ENCODE data around the gene TBP. TPM values are rescaled to one million over a fixed set of nuclear protein-coding genes. Genes with fewer than 3 reads are reported as not detected.
A peak's percentile ranks its signal among the peaks of the same experiment; 100 is the strongest.

TBP gene
- total and polyA plus RNA-seq, 2 of the 13 experiments (the other 11 are each of a cell fraction or from before 2014, with no cell fraction given) = 21.7 to 28.1 TPM

GRCh38 chr6:170553534-170554012, 596 bp upstream of the TBP start:
- CTCF ChIA-PET (ENCODE audit: low intra/inter-chr PET ratio, low total read pairs) = no interaction called here
- no peak for TF ChIP-seq USF2 (IDR thresholded peaks at IDR 0.05; ENCODE audit: low read depth, low read length)
- peak; percentile 38; the same call in 1 of the 2 replicates for TF ChIP-seq USF2 (CRISPR knock-in tag; IDR thresholded peaks at IDR 0.05; ENCODE audit: borderline replicate concordance)
- TF ChIP-seq TIGD3 (CRISPR knock-in tag; IDR thresholded peaks at IDR 0.05; ENCODE audit: borderline replicate concordance) = 0 out of 2 replicates have a peak, but pooled peaks have one; percentile 8
- TF ChIP-seq ZBTB8A (CRISPR knock-in tag; IDR thresholded peaks at IDR 0.05; ENCODE audit: borderline replicate concordance, low read depth) = 0 out of 2 replicates have a peak, but pooled peaks have one; percentile 3
- TF ChIP-seq ZC3H4 (CRISPR knock-in tag; IDR thresholded peaks at IDR 0.05; ENCODE audit: borderline replicate concordance) = no peak
- no peak for TF ChIP-seq HIVEP1 (CRISPR knock-in tag; IDR thresholded peaks at IDR 0.05)
- TF ChIP-seq ZBTB42 (CRISPR knock-in tag; IDR thresholded peaks at IDR 0.05) = 0 out of 2 replicates have a peak, but pooled peaks have one; percentile 18
- TF ChIP-seq ZNF235 (CRISPR knock-in tag; IDR thresholded peaks at IDR 0.05; ENCODE audit: borderline replicate concordance) = 0 out of 2 replicates have a peak, but pooled peaks have one; percentile 13
- TF ChIP-seq ZNF800 (CRISPR knock-in tag; IDR thresholded peaks at IDR 0.05) = no peak
- TF ChIP-seq ZNF160 (CRISPR knock-in tag; IDR thresholded peaks at IDR 0.05) = no peak
- 0 out of 2 replicates have a peak, but pooled peaks have one; percentile 21 for TF ChIP-seq ELF4 (CRISPR knock-in tag; IDR thresholded peaks at IDR 0.05; ENCODE audit: borderline replicate concordance)
- peak; percentile 62; the same call in 1 of the 2 replicates for TF ChIP-seq FOXO4 (CRISPR knock-in tag; conservative IDR thresholded peaks at IDR 0.05)

More at GRCh38 chr6:170553534-170554012, 596 bp upstream of the TBP start:
- WGBS (ENCODE audit: low lambda C conversion rate) = 1% methylated on average over 13 of the region's 13 CpGs
- Histone ChIP-seq H3K4me2 (ENCODE audit: low read depth, low read length) (peak overlapping the region; percentile 98), H4K20me1 (ENCODE audit: insufficient read depth, low read length) (peaks cover 45% of the 10 kb centered on the region), H3K27ac (ENCODE audit: extremely low read length, insufficient read depth, low read length) (peak overlapping the region; percentile 95), H3K4me1 (ENCODE audit: insufficient read depth, low read length) (peaks cover 54% of the 10 kb centered on the region), H3K27me3 (ENCODE audit: control insufficient read depth in 1 of 2, insufficient read depth in 2 of 2, low read length in 2 of 2) (peaks cover 0 to 5% of the 10 kb centered on the region in 2 experiments; a peak in 1 of 5 replicates), H3K9ac (ENCODE audit: insufficient read depth, low read depth, low read length) (peak overlapping the region; percentile 96), H3K79me2 (ENCODE audit: insufficient read depth, low read length) (peaks cover 82% of the 10 kb centered on the region), H3K36me3 (replicated peaks in 1 of 2; ENCODE audit: control insufficient read depth in 1 of 2, insufficient read depth in 2 of 2, low read length in 2 of 2) (peaks cover 5 to 26% of the 10 kb centered on the region in 2 experiments; a peak in 3 of 5 replicates), H3K9me3 (ENCODE audit: low read length) (no peaks in the 10 kb centered on the region), H3K4me3 (replicated peaks in 1 of 3; ENCODE audit: insufficient read depth in 1 of 3, low read depth in 2 of 3, low read length in 3 of 3) (peak overlapping the region; percentile 91 to 99 (median 98)), H2AFZ (ENCODE audit: low read length) (peak overlapping the region; percentile 99)
- in situ Hi-C loops (cut with HindIII; ENCODE audit: extremely low pct_ligation_motif_present, low pct_unique_long_range_greater_than_20kb) (loop anchor here (5.0 kb wide), 1 partner anchor 801 kb away; the partner anchor contains the start of genes DYNLT2 and ERMARD), intact Hi-C loops (cut with micrococcal nuclease; ENCODE audit: unreplicated experiment) (loop anchor here (1.0 to 5.0 kb wide), 5 partner anchors 31 to 851 kb away; partner anchors contain the start of genes C6orf120, DYNLT2, ERMARD and FAM120B)
- POLR2A ChIA-PET = interaction anchor here (0.9 to 3.1 kb wide), 12 partner anchors 12 to 851 kb away, joined by 3 to 22 read pairs (median 4); partner anchors contain the start of genes C6orf120, DYNLT2, ERMARD and PDCD2
- no TSS peak for BruUV-seq (replicated peaks)
- no peak for DNase-seq (ENCODE audit: low spot score)
- no peak for FAIRE-seq
- peak; percentile 73 for ATAC-seq

All from HepG2 (cell line).